K562 (cell line): Measurements from ENCODE around the gene COX6B2. TPM values are rescaled to one million over a fixed set of nuclear protein-coding genes. Genes with fewer than 3 reads are reported as not detected.

Experiments
- ADNP ChIP-seq: fragments of 200-800 bp; sonication (Bioruptor generic); IDR thresholded peaks from 2 replicates; pipeline ENCODE4 v1.6.1; 2016; ENCODE audit warnings: missing genetic modification characterization, missing compliant biosample characterization
- COPS2 ChIP-seq: fragments of 450-650 bp; conservative IDR thresholded peaks from 2 replicates; pipeline ENCODE4 v1.6.1; 2016; ENCODE audit warnings: mild to moderate bottlenecking, moderate library complexity
- ETV1 ChIP-seq: fragments of 450-650 bp; conservative IDR thresholded peaks from 2 replicates; pipeline ENCODE4 v1.6.1; 2016; ENCODE audit warnings: missing genetic modification characterization, control low read depth, low read depth, missing compliant biosample characterization
- KAT7 ChIP-seq: sonication (generic); formaldehyde crosslinking; IDR thresholded peaks from 2 replicates; pipeline ENCODE4 v1.8.0; 2022; ENCODE audit warnings: missing genetic modification reagents, mild to moderate bottlenecking, borderline replicate concordance
- MYBL2 ChIP-seq, 2 experiments: fragments of 450-650 bp in 1 of 2; sonication (generic) in 1 of 2; formaldehyde crosslinking in 1 of 2; IDR thresholded peaks; 2 replicates each; pipeline versions ENCODE4 v1.6.1 to v1.8.1; 2017 to 2022; ENCODE audit warnings: borderline replicate concordance in 1 of 2, inconsistent platforms in 1 of 2, low read depth in 1 of 2, mild to moderate bottlenecking in 1 of 2, missing genetic modification reagents in 1 of 2, moderate library complexity in 1 of 2
- NFE2 ChIP-seq: IDR thresholded peaks from 2 replicates; pipeline ENCODE4 v1.6.1; 2014; ENCODE audit warnings: antibody characterized with exemption, low read depth
- NFYB ChIP-seq: IDR thresholded peaks from 2 replicates; pipeline ENCODE4 v1.6.1; 2011; ENCODE audit warnings: mild to moderate bottlenecking, moderate library complexity; ENCODE audit not compliant: insufficient read length; ENCODE audit errors: extremely low read depth
- PHB2 ChIP-seq: fragments of 450-650 bp; IDR thresholded peaks from 2 replicates; pipeline ENCODE4 v1.6.1; 2017; ENCODE audit warnings: low read depth
- SMAD2 ChIP-seq: fragments of 150-350 bp; IDR thresholded peaks from 2 replicates; pipeline ENCODE4 v1.6.1; 2014; ENCODE audit warnings: low read depth, mild to moderate bottlenecking, low read length
- TAF1 ChIP-seq: IDR thresholded peaks from 2 replicates; pipeline ENCODE4 v1.6.1; 2011; ENCODE audit warnings: mild to moderate bottlenecking, low read length, moderate library complexity; ENCODE audit not compliant: insufficient read depth, control insufficient read depth, severe bottlenecking; ENCODE audit errors: extremely low read depth
- U2AF1 ChIP-seq: fragments of 200-400 bp; formaldehyde crosslinking; optimal IDR thresholded peaks from 2 replicates; pipeline ENCODE3; 2017; ENCODE audit warnings: mild to moderate bottlenecking, low read depth, low read length, moderate library complexity
- ZBTB8A ChIP-seq: fragments of 450-650 bp; IDR thresholded peaks from 2 replicates; pipeline ENCODE4 v1.6.1; 2018; ENCODE audit warnings: mild to moderate bottlenecking, moderate library complexity; ENCODE audit not compliant: partially characterized antibody
- ZNF146 ChIP-seq: IDR thresholded peaks from one replicate; pipeline ENCODE4 v1.6.1; 2018; ENCODE audit warnings: missing compliant biosample characterization; ENCODE audit not compliant: unreplicated experiment
- ZNF79 ChIP-seq: fragments of 250-450 bp; sonication (Bioruptor Pico); IDR thresholded peaks from 2 replicates; pipeline ENCODE4 v1.4.0; 2020; ENCODE audit warnings: low read depth, mild to moderate bottlenecking, moderate library complexity
- polyA plus RNA-seq, 8 experiments: library from polyadenylated mRNA; depleted of rRNA in 4 of 8; stranded (reverse) in 5 of 8; unstranded in 3 of 8; fragments of >200 nt; fragmentation: Nextera tagmentation in 2 of 8; fragmentation: Illumina TruSeq in 1 of 8; extraction: Ambion mirVana in 2 of 8; extraction: Trizol in 1 of 8; gene quantifications; 2 replicates each; pipeline versions ENCODE4 v1.2.1 to v1.2.3, GENCODE V29; 2011 to 2014; ENCODE audit warnings: inconsistent platforms in 1 of 8, missing spikeins in 1 of 8
- total RNA-seq, 7 experiments: library from RNA; depleted of rRNA in 6 of 7; stranded (reverse); fragments of >200 nt in 6 of 7; fragmentation: Illumina TruSeq in 2 of 7; extraction: Trizol in 2 of 7; gene quantifications; 2 replicates each; pipeline versions ENCODE4 v1.2.1 to v1.2.3, GENCODE V29; 2011 to 2021; ENCODE audit warnings: low replicate concordance in 1 of 7
- TF ChIP-seq, protein P1 (sequence below): sonication (generic); formaldehyde crosslinking; IDR thresholded peaks from 2 replicates; pipeline ENCODE4 v1.4.0; 2020; ENCODE audit warnings: mild to moderate bottlenecking, missing genetic modification reagents
- TF ChIP-seq, protein P2 (sequence below): fragments of 250-450 bp; sonication (Bioruptor Pico); IDR thresholded peaks from 2 replicates; pipeline ENCODE4 v1.9.0; 2021; ENCODE audit warnings: mild to moderate bottlenecking
- TF ChIP-seq, protein P3 (sequence below): fragments of 250-450 bp; sonication (Bioruptor Pico); IDR thresholded peaks from 2 replicates; pipeline ENCODE4 v1.4.0; 2020

Gene COX6B2
- total and polyA plus RNA-seq, 9 of the 15 experiments (the other 6 are each of a cell fraction or from before 2014, with no cell fraction given) = 0.40 to 2.5 (median 0.83) TPM

DNA sequence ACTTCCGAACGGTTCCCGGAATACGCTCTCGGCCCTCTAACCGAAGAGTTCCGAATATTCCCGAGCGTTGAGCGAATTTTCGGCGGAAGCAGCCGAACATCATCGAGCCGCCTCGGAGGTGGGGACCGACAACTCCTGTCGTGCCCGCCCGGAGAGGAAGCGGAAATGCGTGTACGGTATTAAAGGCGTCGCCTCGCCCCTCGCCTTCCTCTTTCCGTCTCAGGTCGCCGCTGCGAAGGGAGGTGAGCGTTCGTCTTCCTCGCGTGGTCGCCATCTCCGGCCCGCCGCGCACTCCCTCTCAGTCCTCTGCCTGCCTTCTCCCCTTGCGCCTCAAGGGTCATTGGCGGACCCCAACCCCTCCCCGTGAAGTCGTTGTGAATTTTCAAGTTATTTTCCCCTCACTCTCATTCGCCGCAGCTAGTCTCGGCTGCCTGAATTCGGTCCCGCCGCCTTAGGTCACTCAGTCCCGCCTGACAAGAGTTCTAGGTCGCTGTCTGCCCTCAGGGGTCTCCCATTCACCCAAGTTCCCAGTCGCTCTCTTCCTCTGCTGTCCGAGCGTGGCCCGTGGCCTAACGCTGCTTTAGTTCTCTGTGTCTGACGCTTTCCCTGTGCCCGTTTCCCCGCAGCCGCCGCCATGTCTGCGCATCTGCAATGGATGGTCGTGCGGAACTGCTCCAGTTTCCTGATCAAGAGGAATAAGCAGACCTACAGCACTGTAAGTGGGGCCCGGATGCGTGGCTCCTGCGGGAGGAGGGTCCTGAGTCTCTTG, 31.4 kb upstream of the COX6B2 start, which contains the start of gene RPL28 (continued):
- TF ChIP-seq COPS2 (no peak), ADNP (tag) (no peak), ZBTB8A (no peak), ETV1 (tag) (no peak; the same call in 1 of the 2 replicates), SMAD2 (no peak), U2AF1 (no peak), MYBL2 (IDR thresholded peaks at IDR 0.05; ENCODE audit: low read depth) (no peak), MYBL2 (CRISPR knock-in tag; IDR thresholded peaks at IDR 0.05; ENCODE audit: borderline replicate concordance) (no peak), PHB2 (no peak), NFYB (no peak), NFE2 (0 out of 2 replicates have a peak, but pooled peaks have one; percentile 15), ZNF146 (CRISPR knock-in tag) (no peak), ZNF79 (no peak), TAF1 (peak; percentile 100), KAT7 (CRISPR knock-in tag) (peak; percentile 61; the same call in 1 of the 2 replicates)
- TF ChIP-seq, protein P1, sequence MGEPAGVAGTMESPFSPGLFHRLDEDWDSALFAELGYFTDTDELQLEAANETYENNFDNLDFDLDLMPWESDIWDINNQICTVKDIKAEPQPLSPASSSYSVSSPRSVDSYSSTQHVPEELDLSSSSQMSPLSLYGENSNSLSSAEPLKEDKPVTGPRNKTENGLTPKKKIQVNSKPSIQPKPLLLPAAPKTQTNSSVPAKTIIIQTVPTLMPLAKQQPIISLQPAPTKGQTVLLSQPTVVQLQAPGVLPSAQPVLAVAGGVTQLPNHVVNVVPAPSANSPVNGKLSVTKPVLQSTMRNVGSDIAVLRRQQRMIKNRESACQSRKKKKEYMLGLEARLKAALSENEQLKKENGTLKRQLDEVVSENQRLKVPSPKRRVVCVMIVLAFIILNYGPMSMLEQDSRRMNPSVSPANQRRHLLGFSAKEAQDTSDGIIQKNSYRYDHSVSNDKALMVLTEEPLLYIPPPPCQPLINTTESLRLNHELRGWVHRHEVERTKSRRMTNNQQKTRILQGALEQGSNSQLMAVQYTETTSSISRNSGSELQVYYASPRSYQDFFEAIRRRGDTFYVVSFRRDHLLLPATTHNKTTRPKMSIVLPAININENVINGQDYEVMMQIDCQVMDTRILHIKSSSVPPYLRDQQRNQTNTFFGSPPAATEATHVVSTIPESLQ = peak; percentile 29; the same call in 1 of the 2 replicates
- TF ChIP-seq, protein P2, sequence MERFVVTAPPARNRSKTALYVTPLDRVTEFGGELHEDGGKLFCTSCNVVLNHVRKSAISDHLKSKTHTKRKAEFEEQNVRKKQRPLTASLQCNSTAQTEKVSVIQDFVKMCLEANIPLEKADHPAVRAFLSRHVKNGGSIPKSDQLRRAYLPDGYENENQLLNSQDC (CRISPR knock-in tag) = 0 out of 2 replicates have a peak, but pooled peaks have one; percentile 32
- TF ChIP-seq, protein P3, sequence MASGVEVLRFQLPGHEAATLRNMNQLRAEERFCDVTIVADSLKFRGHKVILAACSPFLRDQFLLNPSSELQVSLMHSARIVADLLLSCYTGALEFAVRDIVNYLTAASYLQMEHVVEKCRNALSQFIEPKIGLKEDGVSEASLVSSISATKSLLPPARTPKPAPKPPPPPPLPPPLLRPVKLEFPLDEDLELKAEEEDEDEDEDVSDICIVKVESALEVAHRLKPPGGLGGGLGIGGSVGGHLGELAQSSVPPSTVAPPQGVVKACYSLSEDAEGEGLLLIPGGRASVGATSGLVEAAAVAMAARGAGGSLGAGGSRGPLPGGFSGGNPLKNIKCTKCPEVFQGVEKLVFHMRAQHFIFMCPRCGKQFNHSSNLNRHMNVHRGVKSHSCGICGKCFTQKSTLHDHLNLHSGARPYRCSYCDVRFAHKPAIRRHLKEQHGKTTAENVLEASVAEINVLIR (CRISPR knock-in tag) = peak; percentile 57; the same call in 1 of the 2 replicates
